Cardiac septum (tissue), 1 donor: Measurements from ENCODE around the gene SLC39A11. TPM values are rescaled to one million over a fixed set of nuclear protein-coding genes. Genes with fewer than 3 reads are reported as not detected.
"Not testable (repeated sequence)": the region's sequence is repeated elsewhere in the genome, so short reads cannot be mapped to it uniquely, and the experiment has no call there.

Experiments
- DNase-seq: peaks from one replicate; pipeline ENCODE4 v3.0.0-alpha.2; 2020; ENCODE audit warnings: low spot score
- intact Hi-C: fragments of 100-400 bp; cut with DNase I; formaldehyde crosslinking; loops from one replicate; pipeline ENCODE4 v1.14.0; 2022
- total RNA-seq: library from RNA; stranded (reverse); fragmentation: NEBNext Ultra II Directional; extraction: Animal tissue kit (Norgen Biotek cat#: 25700); gene quantifications from one replicate; pipeline ENCODE4 v1.2.1, GENCODE V29; 2021
- donor health status: DM: no; HTN: no; CAD: no.

The SLC39A11 gene
- total RNA-seq, 1 donor from 2014 or later: 7.2 TPM

- intact Hi-C loops: no loop called here
- no peak for DNase-seq
Observed at GRCh38 chr17:72901083-72901482, 191.4 kb downstream of the SLC39A11 start.

GRCh38 chr17:72900654-72900971 lies 191.9 kb downstream of the SLC39A11 start:
- no peak for DNase-seq
- intact Hi-C loops: no loop called here

GRCh38 chr17:72898725-72899124 lies 193.8 kb downstream of the SLC39A11 start:
- intact Hi-C loops: no loop called here
- DNase-seq: no peak

GRCh38 chr17:72896288-72896687 lies 196.2 kb downstream of the SLC39A11 start:
- intact Hi-C loops, DNase-seq: not testable (repeated sequence)

- no peak for DNase-seq
- intact Hi-C loops: no loop called here
Observed at GRCh38 chr17:72891627-72892026, 200.9 kb downstream of the SLC39A11 start.

- intact Hi-C loops: no loop called here
- no peak for DNase-seq
Observed at GRCh38 chr17:72890711-72891110, 201.8 kb downstream of the SLC39A11 start.

- DNase-seq: no peak
- intact Hi-C loops: no loop called here
Observed at GRCh38 chr17:72887917-72888316, 204.6 kb downstream of the SLC39A11 start.

- DNase-seq: no peak
- intact Hi-C loops: no loop called here
Observed at GRCh38 chr17:72887322-72887721, 205.2 kb downstream of the SLC39A11 start.

GRCh38 chr17:72886622-72887021 lies 205.9 kb downstream of the SLC39A11 start:
- DNase-seq: no peak
- intact Hi-C loops: no loop called here

- DNase-seq: no peak
- intact Hi-C loops: no loop called here
Observed at GRCh38 chr17:72884066-72884465, 208.4 kb downstream of the SLC39A11 start.

- intact Hi-C loops: no loop called here
- DNase-seq: no peak
Observed at GRCh38 chr17:72883351-72883750, 209.1 kb downstream of the SLC39A11 start.

- intact Hi-C loops: no loop called here
- DNase-seq: no peak
Observed at GRCh38 chr17:72882426-72882825, 210.1 kb downstream of the SLC39A11 start.

GRCh38 chr17:72879877-72880276 lies 212.6 kb downstream of the SLC39A11 start:
- no peak for DNase-seq
- intact Hi-C loops: no loop called here

GRCh38 chr17:72878975-72879660 lies 213.4 kb downstream of the SLC39A11 start:
- intact Hi-C loops: no loop called here
- DNase-seq: no peak

GRCh38 chr17:72877348-72877747 lies 215.1 kb downstream of the SLC39A11 start:
- no peak for DNase-seq
- intact Hi-C loops: no loop called here

- no peak for DNase-seq
- intact Hi-C loops: no loop called here
Observed at GRCh38 chr17:72876413-72876812, 216.1 kb downstream of the SLC39A11 start.

- DNase-seq: no peak
- intact Hi-C loops: no loop called here
Observed at GRCh38 chr17:72875361-72875760, 217.1 kb downstream of the SLC39A11 start.

- intact Hi-C loops: no loop called here
- DNase-seq: no peak
Observed at GRCh38 chr17:72872396-72872795, 220.1 kb downstream of the SLC39A11 start.

- intact Hi-C loops: no loop called here
- DNase-seq: no peak
Observed at GRCh38 chr17:72870367-72870985, 222.0 kb downstream of the SLC39A11 start.

- DNase-seq: no peak
- intact Hi-C loops: no loop called here
Observed at GRCh38 chr17:72869630-72870029, 222.9 kb downstream of the SLC39A11 start.

- intact Hi-C loops: no loop called here
- DNase-seq: no peak
Observed at GRCh38 chr17:72865954-72866353, 226.5 kb downstream of the SLC39A11 start.
